HG02642 (cell line): Measurements from ENCODE around the gene FN3K.
"Not testable (repeated sequence)": the region's sequence is repeated elsewhere in the genome, so short reads cannot be mapped to it uniquely, and the experiment has no call there.

Experiments
- ATAC-seq: cut with Tn5 transposase; IDR thresholded peaks from one replicate; pipeline ENCODE4 v1.9.1; 2021; ENCODE audit warnings: mild to moderate bottlenecking; ENCODE audit not compliant: unreplicated experiment, poor library complexity

Gene FN3K

DNA sequence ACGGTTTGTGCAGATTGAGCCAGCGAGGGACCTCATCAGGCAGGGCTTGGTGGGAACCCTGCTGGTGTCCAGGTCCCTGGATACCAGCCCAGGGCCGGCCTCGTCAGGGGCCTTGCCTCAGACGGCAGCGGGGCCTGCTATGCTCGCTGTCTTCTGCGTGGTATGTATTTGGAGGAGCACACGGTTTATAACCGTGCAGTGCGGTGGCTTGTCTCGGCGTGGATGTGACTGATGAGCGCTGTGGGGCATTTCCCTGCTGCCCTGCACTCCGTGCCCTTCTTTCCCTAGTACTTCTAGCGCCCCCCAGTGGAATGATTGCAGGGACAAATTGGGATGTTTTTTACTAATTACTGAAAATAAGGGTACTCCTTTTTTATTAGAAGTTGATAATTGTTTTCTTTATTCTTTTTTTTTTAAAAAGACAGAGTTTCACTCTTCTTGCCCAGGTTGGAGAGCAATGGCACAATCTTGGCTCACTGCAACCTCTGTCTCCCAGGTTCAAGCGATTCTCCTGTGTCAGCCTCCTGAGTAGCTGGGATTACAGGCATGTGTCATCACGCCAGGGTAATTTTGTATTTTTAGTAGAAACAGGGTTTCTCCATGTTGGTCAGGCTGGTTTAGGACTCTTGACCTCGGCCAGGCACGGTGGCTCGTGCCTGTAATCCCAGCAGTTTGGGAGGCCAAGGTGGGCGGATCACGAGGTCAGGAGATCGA is 31.8 kb downstream of the FN3K start:
- ATAC-seq = no peak

DNA sequence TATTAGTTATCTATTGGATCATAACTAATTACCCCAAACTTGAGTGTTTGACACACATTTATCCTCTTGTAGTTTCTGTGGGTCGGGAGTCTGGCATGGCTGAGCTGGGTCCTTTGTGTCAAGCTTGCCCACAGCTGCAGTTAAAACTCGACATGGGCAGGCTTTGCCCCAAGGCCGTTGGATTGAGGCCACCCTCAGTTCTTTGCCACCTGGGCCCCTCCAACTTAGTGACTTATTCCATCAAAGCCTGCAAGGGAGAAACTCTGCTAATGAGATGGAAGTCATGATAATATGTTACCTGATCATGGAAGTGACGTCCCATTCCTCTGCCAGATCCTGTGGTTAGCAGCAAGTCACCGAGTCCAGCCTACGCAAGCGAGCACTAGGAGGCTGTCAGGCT is 33.6 kb downstream of the FN3K start:
- ATAC-seq = no peak

DNA sequence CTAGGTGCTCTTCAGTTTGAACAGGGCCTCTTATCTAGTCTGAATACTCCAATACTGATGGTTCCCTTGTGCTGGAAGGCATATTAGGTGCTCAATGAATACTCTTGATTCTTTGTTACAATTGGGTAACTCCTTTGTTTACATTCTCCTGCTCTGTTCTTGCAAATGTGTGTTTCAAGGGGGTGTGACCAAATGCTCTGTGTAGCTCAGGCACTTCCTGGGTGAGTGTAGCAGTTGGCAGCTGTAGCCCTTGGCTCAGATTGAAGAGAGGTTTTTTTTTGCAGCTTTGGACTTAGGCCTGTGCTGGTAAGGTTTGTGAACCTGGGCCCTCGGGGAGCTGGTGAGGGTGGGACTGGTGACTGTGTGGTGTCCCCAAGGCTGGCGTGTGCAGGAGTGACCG is 36.6 kb downstream of the FN3K start:
- ATAC-seq = no peak

DNA sequence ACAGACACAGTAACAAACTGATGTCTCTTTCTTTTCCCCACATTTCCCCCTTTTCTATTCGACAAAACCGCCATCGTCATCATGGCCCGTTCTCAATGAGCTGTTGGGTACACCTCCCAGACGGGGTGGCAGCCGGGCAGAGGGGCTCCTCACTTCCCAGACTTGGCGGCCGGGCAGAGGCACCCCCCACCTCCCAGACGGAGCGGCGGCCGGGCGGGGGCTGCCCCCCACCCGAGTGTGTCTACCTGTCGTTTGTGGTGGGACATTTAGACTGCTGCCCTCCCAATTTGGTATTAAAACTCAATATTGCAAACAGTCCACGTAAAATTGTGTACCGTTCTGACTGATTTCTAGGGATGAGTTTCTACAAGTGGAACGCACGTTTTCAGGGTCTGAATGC is 39.0 kb downstream of the FN3K start:
- not testable (repeated sequence) for ATAC-seq

DNA sequence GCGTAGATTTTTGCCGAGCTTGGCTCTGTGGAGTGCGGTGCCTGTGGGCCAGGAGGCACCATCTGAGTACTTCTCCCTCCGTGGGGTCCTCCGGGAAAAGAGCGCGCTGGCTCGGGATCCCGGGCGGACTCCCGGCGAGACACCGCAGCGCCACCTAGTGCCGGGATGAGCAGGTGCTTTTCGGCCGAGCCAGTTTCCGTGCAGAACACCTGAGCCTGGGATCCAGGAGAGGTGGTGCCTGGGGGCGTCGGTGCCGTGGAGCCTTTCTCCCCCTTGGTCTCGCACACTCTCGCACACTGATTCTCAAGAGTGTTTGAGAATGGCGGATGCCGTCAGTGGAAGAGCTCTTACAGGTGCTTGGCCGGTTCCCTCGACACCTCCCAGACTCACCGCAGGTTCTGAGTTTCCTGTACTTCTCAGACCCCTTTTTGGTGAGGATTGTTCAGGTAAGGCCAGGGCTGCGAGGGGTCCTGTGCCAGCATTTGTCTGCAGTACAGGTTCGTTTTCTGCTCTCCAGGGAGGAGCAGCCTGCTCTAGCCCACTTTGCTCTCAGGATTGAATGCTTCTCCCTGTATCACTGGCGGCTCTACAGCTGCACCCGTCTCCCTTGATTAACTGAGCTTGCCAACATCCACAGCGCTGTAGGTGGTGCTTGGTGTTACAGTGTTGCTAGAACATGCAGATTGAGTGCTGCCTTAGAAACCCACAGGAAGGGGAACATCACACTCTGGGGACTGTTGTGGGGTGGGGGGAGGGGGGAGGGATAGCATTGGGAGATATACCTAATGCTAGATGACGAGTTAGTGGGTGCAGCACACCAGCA is 39.8 kb downstream of the FN3K start:
- no peak for ATAC-seq

DNA sequence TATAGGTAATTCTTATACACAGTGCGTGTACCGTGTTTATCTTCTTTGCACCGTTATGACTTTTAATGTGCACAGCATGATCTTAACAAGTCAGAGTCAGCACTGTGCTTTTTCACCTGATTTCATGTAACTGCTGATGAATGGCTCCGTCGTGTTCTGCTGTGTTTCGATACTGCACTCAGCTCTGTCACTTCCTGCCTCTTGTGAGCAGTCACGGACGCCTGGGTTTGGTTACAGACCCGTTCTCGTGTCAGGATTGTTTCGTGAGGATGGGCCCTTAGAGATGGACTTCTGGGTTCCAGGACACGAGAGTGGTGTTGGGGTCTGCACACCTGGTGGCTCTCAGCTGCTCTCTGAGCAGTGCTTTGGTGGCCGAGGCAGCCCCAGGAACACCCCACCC is 41.0 kb downstream of the FN3K start:
- no peak for ATAC-seq

DNA sequence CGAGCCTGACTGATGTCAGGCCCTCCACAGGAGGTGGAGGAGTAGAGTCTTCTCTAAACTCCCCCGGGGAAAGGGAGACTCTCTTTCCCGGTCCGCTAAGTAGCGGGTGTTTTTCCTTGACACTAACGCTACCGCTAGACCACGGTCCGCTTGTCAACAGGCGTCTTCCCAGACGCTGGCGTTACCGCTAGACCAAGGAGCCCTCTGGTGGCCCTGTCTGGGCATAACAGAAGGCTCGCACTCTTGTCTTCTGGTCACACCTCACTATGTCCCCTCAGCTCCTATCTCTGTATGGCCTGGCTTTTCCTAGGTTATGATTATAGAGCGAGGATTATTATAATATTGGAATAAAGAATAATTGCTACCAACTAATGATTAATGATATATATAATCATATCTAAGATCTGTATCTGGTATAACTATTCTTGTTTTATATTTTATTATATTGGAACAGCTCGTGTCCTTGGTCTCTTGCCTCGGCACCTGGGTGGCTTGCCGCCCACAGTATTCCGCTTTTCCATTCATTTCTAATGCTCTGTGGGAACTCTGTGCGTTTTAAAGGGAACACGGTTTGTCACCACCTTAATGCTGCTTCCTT is 42.5 kb downstream of the FN3K start:
- not testable (repeated sequence) for ATAC-seq

DNA sequence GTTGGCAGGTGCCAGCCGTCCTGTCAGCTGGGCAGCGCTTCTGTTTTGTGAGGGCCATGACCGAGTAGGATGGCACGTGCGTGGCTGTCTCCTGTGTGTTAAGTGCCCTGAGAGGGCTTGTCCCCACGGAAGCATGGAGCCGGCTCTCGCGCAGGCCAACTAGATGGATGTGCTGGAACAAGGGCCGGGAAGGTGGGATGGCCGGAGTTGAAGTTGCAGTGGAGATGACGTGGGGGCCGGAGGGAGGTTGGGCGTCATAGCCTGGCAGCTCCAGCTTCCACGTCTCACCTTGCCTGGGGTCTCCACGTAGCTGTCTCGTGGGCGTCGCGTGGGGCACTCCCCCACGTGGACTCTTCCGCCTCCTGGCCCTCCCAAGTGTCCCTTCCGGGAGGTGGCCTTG is 44.1 kb downstream of the FN3K start:
- ATAC-seq = no peak

DNA sequence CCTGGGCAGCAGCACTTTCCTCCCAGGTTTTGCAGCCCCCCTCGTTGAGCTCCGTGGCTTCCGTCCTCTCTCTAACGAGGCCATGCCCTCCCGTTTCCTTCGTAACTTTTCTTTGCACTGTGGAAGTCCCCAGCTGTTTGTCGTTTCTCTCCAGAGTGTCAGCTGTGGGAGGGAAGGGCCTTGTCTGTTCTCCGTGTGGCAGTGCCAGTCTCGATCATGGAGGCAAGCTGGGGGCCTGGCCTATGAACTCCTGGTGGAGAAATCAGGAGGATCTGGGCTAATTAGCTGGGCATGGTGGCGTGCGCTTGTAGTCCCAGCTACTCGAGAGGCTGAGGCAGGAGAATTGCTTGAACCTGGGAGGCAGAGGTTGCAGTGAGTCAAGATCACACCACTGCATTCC is 44.8 kb downstream of the FN3K start:
- no peak for ATAC-seq

DNA sequence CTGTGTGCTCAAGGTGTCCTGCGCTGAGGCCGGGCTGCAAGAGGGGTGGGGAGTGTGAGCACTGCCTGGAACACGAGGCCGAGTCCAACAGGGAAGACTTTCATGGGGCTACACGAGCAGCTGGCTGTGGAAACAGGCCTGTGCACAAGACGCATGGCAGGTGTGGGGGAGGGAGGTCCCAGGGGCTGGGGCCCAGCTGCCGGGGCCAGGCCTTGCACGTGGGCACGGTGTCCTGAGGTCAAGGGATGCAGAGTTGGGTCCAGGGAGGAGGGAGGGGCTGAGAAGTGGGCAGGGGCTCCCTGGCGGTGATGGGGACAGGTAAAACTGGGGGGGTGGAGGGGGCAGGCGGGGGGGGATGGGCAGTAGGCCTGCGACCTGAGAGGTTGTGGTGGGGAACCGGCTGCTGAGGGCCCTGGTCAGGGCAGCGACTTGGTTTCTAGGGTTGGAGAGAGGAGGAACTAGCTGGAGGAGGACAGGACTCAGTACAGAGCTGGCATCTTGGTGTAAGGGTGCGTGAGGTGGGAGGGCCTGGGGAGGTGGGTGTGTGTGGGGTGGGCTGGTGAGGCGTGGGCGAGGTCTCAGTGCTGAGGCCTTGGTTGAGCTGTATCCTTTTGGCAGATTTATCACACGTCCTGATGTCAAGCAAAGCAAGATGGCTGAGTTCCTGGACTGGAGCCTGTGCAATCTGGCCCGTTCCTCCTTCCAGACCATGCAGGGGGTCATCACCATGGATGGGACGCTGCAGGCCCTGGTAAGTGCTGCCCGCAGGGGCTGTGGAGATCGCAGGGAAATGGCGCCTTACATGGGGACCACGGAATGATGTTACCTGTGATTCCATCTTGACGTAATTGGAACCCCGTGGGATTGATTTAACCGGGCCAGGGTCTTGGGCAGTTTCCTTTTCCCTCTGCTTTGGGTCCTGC is 45.8 kb downstream of the FN3K start:
- ATAC-seq = no peak

DNA sequence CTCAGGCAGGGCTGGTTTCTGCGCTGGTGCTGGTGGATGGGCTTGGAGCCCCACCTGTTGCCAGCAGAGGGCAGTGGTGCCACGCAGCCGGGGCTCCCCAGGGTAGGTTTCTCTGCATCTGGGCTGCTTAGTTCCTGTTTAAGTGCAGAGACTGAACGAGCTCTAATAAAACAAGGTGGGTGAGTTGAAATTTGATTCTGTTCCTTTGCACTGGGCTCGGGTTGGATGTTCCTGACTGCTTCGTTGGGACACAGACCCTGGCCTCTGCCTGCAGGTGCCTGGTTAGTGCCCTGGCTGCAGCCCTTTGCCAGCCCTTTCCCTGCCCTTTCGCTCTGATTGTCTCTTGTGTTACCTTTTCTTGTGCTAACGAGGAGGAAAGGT is 46.5 kb downstream of the FN3K start:
- ATAC-seq = peak; percentile 80

DNA sequence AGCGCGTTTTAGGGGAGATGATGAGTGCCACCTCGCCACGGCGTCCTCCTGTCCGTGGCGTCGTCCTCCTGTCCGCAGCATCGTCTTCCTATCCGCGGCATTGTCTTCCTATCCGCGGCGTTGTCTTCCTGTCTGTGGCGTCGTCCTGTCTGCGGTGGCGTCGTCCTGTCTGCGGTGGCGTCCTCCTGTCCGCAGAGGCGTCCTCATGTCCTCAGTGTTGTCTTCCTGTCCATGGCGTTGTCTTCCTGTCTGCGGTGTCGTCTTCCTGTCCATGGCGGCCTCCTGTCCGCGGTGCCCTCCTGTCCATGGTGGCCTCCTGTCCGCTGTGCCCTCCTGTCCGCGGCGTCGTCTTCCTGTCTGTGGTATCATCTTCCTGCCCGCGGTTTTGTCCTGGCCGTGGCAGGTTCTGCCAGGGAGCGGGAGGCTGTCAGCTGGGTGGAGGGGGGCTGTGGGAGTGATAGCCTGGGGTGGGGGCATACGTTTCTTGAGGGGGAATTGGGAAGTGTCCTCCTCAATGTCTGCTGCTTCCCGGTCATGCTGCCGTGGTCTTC is 47.3 kb downstream of the FN3K start:
- ATAC-seq = no peak

DNA sequence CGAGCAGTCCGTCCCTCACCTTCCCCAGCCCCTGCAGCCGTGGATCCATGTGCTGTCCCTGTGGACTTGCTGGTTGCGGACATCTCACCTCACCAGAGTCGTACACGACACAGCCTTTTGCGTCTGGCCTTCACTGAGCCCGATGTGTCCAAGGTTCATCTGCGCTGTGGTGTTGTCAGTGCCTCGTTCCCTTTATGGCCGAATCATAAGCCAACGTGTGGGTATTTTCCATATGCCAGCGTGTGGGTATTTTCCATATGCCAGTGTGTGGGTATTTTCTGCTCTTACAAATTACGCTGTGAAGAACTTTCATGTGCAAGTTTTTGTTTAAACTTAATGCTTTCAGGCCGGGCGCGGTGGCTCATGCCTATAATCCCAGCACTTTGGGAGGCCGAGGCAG is 48.1 kb downstream of the FN3K start:
- ATAC-seq = no peak

DNA sequence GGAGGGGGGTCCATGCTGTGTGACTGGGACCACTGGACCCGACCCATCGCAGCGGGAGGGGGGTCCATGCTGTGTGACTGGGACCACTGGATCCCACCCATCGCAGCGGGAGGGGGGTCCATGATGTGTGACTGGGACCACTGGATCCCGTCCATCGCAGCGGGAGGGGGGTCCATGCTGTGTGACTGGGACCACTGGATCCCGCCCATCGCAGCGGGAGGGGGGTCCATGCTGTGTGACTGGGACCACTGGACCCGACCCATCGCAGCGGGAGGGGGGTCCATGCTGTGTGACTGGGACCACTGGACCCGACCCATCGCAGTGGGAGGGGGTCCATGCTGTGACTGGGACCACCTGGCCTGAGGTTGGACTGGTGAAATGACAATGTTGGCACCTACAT is 50.2 kb downstream of the FN3K start:
- ATAC-seq = not testable (repeated sequence)

DNA sequence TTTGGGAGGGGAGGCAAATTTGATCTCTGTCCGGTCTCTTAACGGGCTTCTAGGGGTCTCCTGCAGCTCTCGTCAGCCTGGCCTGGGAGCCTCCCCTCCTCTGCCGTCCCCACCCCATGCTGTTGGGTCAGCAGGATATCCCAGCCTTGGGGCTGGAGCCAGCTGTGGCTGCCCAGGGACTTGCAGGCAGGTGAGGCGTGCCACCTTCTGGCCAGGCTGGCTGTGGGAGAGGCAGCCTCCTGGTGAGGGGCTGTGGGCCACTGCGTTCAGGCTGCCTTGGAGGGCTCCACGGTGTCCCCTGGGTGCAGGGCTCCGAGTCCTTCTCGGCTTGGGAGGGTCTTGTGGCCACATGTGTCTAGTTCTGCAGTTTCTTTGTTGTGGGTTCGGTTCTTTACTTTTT is 51.0 kb downstream of the FN3K start:
- no peak for ATAC-seq

DNA sequence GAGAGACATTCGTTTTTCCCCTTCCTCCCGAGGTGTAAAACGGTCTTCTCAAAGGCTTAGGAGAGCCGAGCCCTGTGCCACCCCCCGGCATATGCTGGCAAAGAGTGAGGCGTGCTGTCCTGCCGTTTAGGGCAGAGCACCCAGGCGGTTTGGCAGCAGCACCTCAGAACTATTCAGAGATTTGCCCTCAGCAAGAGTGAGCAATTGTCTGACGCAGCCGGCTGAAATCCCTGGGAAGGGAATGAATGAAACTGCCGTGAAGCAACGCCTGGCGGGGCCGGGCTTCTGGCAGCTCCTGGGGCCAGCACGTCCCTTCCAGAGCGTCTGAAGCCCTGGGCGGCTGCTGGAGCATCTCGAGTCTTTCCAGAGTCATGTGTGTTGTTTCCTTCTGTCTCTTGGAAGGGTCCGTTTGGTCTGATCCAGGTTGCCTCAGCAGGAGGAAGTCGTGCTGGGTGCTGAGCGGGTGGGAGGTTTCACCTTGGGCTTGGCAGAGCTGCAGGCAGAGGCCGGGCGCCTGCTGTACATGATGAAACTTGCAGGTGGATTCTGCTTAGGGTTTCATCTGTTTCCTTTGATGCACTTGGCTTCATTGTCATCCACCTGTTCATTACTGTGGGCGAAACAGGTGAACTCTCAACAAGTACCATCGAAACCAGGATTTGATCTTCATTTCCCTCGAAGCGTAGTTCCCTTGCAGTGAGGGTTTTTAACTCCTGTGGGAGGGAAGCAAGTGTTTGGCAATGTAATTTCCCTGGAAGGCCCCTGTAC is 51.9 kb downstream of the FN3K start:
- no peak for ATAC-seq

DNA sequence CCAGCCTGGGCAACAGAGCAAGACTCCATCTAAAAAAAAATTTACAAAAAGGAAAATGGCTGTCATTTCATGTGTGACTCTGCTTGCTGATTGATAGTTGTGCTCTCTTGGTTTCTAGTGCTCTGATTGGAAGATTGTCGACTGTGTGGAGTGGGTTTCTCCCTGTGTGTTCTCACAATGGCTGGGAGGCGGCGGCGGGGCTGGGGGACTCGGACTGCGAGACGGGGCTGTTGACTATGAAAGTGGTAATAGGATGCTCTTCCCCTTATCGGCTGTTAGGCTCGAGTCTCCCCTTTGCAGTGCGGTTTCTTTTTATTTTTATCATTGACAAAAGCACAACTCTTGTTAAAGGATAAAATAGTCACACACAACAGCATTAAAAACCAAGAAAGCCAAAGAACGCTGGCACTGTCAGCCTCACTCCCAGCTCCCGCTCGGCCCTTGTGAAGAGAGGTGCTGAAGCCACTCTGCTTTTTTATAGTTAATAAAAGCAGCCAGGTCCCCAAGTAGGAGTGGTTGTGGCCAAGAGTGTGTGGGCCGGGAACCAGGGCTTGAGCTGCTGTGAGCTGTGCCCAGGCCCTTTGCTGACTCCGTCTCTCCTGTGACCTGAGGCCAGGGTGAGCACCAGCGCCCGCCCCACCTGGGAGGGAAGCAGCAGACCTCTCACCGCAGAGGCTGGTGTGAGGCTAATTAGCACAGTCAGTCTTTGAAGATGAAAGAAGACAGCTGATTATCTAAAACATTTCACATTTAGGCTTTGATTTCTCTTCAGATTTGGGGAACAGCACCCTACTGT is 53.0 kb downstream of the FN3K start:
- no peak for ATAC-seq

DNA sequence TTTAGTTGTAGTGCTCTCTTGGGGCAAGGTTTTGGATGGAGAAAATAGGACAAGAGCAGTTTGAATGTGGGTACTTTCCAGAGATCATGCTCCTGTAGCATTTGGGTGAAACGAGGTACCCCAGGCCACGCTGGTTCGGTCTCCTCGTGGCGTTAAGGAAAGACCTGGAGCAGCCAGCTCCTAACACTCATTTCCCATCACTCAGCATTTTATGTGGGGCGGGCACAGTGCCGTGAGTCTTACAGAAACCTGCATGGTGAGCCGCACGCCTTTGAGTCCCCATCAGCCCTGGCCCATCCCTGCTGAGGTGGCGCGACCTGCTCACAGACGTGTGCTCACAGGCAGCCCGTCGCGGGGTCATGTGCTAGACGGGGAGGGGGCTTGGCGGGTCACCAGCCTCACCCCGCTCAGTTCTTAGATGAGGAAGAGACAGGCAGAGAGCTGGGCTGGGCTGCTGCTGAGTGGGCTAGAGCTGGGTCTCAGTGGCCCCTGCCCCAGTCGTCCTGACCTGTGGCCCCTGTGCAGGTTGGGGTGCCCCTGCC is 53.7 kb downstream of the FN3K start:
- no peak for ATAC-seq
